Mucosa of rectum (tissue), 2 donors: ENCODE results near the gene AKAP13.

Source experiments
- H3K27ac ChIP-seq, 2 donors: one replicate each; pipeline ENCODE4 v1.7.0; 2013; ENCODE audit warnings: inconsistent platforms in 2 of 2, low read depth in 2 of 2, low read length in 2 of 2
- H3K27me3 ChIP-seq, 2 donors: one replicate each; pipeline ENCODE4 v1.7.0; 2013; ENCODE audit warnings: low read length in 2 of 2; ENCODE audit not compliant: control insufficient read depth in 2 of 2, insufficient read depth in 2 of 2
- H3K36me3 ChIP-seq, 2 donors: one replicate each; pipeline ENCODE4 v1.7.0; 2013; ENCODE audit warnings: low read length in 2 of 2; ENCODE audit not compliant: control insufficient read depth in 2 of 2, insufficient read depth in 2 of 2
- H3K4me1 ChIP-seq, 2 donors: one replicate each; pipeline ENCODE4 v1.7.0; 2013; ENCODE audit warnings: low read length in 2 of 2, mild to moderate bottlenecking in 1 of 2; ENCODE audit not compliant: control insufficient read depth in 2 of 2, insufficient read depth in 2 of 2
- H3K4me3 ChIP-seq, 2 donors: one replicate each; pipeline ENCODE4 v1.7.0; 2013; ENCODE audit warnings: low read length in 2 of 2
- H3K9ac ChIP-seq, 2 donors: one replicate each; pipeline ENCODE4 v1.7.0; 2013; ENCODE audit warnings: low read length in 2 of 2, low read depth in 1 of 2, mild to moderate bottlenecking in 1 of 2
- H3K9me3 ChIP-seq, 2 donors: one replicate each; pipeline ENCODE4 v1.7.0; 2013; ENCODE audit warnings: low read length in 2 of 2; ENCODE audit not compliant: control insufficient read depth in 2 of 2
- donor health status: healthy.
- donor health status: Normal muscosa, but diverticular disease.

Gene AKAP13

DNA sequence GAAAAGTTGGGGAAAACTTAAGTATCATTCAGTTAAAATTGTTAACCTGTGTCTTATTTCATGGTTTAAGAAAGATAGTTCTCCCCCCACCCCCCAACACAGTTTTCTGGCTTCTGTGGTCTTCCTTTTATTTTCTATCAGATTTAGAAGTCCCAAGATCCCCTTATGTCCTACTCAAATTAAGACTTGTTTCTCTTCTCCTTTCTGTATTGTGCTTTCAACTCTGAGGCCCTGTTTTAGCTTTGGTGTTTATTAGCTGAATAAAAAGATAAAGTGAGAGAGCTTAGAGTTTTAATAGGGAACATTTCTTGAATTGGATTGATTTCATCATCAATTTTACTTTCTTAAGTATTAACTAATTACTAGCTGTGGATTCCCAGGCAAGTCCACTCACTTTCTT, 62.6 kb downstream of the AKAP13 start:
- Histone ChIP-seq H3K27me3 (no peaks in the 10 kb centered on the region), H3K4me1 (peaks cover 19 to 32% of the 10 kb centered on the region in 2 donors), H3K4me3 (no peak overlapping the region), H3K36me3 (no peaks in the 10 kb centered on the region), H3K9ac (no peak overlapping the region), H3K27ac (no peak overlapping the region), H3K9me3 (no peaks in the 10 kb centered on the region)

DNA sequence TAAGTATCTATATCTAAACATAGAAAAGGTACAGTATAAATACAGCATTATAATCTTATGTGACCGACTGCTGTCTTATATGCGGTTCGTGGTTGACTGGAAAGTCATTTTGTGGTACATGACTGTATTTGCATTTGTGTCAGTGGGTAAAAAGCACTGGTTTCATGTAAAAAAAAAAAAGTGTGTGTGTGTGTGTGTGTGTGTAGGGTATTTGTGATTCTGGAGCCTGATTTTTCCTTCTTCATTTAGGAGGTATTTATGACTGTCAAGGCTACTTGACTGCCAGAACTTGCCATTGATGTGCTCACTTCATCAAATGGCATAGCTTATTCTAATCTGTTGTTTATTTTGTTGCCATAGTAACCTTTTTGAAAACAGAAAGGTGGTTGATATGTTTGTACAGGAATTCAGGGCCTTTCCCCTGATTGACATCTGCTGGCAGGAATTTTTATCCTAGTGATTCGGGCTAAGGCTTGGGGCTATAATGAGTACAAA, 63.2 kb downstream of the AKAP13 start:
- H3K36me3 ChIP-seq: no peaks in the 10 kb centered on the region
- H3K27me3 ChIP-seq: no peaks in the 10 kb centered on the region
- H3K4me1 ChIP-seq: peaks cover 19 to 32% of the 10 kb centered on the region in 2 donors
- H3K9ac ChIP-seq: no peak overlapping the region
- H3K4me3 ChIP-seq: no peak overlapping the region
- peak overlapping the region in 1 of 2 donors; percentile 19 for H3K27ac ChIP-seq
- no peaks in the 10 kb centered on the region for H3K9me3 ChIP-seq

DNA sequence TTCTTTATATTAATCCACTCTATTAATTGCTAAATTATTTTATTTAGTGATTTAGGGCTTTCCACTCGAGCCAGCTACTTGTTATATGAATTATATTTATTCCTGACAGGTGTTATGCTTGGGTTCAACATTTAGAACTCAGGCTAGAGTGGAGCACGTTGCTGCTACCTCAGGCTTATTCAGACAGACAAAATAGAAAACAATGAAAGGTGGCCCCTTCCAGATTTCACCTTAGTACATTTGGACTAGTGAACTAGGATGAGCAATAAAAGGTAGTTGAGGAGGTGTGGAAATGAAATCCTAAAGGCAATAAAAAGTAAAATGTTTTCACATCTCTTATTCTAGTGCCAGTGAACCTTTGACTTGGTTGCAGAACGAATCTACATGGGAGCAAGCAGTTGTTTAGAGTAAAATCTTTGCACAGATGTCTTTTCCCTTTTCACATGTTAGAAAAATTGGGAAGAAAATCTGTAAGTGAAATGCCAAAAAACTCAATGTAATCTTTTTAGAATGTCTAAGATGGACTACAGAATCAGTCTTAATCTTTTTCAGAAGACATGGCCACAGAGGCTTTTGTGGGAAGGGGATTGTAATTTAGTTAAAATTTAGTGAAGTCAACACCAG, 63.8 kb downstream of the AKAP13 start:
- H3K9me3 ChIP-seq: no peaks in the 10 kb centered on the region
- no peaks in the 10 kb centered on the region for H3K36me3 ChIP-seq
- no peak overlapping the region for H3K4me3 ChIP-seq
- no peak overlapping the region for H3K9ac ChIP-seq
- peaks cover 19 to 32% of the 10 kb centered on the region in 2 donors for H3K4me1 ChIP-seq
- peak overlapping the region in 1 of 2 donors; percentile 50 for H3K27ac ChIP-seq
- no peaks in the 10 kb centered on the region for H3K27me3 ChIP-seq

DNA sequence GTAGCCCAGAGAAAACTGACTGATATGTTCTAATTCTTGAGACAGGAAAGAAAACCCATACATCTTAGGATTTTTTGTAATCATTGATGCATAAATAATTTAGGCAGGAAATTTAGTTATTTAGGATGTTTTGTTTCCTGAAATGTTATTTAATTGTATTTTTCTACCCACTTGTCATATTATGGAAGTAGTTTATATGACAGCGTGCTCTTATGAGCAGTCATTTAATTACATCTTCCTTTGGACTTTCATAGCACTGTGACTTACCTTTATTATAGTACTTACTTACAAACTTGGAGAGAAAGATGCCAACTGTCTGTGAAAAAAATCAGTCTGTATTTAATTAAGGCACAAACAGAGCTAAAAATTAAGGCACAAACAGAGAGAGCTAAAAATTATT, 65.0 kb downstream of the AKAP13 start:
- Histone ChIP-seq H3K27ac (no peak overlapping the region), H3K4me1 (peaks cover 19 to 32% of the 10 kb centered on the region in 2 donors), H3K36me3 (no peaks in the 10 kb centered on the region), H3K4me3 (no peak overlapping the region), H3K9ac (no peak overlapping the region), H3K9me3 (peaks cover 0 to 2% of the 10 kb centered on the region in 2 donors), H3K27me3 (no peaks in the 10 kb centered on the region)

DNA sequence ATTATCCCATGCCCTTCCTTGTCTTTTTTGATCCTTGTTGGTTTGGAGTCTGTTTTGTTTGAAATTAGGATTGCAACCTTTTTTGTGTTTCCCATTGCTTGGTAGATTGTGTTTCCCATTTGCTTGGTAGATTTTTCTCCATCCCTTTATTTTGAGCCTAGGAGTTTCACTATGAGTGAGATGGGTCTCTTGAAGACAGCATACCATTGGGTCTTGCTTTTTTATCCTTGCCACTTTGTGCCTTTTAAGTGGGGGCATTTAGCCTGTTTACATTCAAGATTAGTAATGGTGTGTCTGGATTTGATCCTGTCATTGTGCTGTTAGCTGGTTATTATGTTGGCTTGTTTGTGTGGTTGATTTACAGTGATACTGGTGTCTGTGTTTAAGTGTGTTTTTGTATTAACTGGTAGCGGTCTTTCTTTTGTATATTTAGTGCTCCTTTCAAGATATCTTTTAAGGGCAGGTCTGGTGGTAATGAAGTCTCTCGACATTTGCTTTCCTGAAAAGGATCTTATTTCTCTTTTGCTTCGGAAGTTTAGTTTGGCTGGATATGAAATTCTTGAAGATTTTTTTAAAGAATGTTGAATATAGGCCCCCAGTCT, 70.8 kb downstream of the AKAP13 start:
- no peaks in the 10 kb centered on the region for H3K36me3 ChIP-seq
- H3K9ac ChIP-seq: no peak overlapping the region
- H3K27ac ChIP-seq: no peak overlapping the region
- no peaks in the 10 kb centered on the region for H3K27me3 ChIP-seq
- H3K4me3 ChIP-seq: no peak overlapping the region
- peaks cover 8 to 13% of the 10 kb centered on the region in 2 donors for H3K4me1 ChIP-seq
- H3K9me3 ChIP-seq: peaks cover 0 to 4% of the 10 kb centered on the region in 2 donors

DNA sequence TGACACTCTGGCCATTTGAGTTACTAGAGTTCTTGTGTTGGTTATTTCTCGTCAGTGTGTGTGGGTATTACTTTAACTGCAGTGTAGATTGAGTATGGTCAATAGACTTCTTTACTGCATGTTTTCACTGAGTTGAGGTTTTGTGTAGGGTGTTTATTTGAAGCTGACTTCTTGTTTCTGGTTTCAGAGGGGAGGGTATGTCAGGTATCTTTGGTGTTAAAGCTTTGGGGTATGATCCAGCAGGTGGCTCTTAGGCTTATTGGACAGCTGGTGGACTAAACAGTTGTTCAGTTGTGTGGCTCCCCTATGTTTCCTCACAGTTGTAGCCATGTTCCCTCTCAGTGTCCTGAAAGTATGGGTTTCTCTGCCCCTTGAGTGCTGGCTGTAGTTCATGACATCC, 72.0 kb downstream of the AKAP13 start:
- peaks cover 5 to 13% of the 10 kb centered on the region in 2 donors for H3K4me1 ChIP-seq

DNA sequence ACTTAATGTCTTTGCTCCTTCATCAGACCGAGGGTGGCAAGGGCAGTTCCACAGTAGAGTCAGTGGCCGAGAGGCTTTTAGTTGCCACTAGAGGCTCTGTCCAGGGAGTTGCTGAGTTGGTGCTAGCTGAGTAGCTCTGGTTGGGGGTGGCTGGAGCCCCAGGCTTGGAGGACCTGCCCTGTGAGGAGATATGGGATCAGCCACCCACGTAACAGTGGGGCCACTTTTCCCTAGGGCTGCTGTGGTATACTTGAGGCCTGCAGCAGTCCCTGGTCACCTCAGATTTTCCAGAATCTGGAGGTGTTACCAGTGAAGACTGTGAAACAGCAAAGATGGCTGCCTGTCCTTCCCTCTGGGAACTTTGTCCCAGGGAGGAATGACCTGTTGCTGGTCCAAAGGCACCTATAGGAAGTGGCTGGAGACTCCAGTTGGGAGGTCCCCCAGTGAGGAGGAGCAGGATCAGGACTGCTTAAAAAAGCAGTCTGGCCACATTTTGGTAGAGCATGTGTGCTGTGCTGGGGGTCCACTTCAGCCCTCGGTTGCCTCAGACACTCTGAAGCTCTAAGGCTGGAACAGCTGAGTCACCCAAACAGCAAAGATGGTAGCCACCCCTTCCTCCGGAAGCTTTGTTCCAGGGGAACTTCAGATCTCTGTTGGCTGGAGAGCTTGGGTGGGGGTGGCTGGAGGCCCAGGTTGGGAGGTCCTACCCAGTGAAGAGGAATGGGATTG, 72.9 kb downstream of the AKAP13 start:
- H3K9me3 ChIP-seq: peaks cover 0 to 4% of the 10 kb centered on the region in 2 donors
- H3K4me1 ChIP-seq: peaks cover 5 to 17% of the 10 kb centered on the region in 2 donors
- no peak overlapping the region for H3K4me3 ChIP-seq
- no peak overlapping the region for H3K9ac ChIP-seq
- no peaks in the 10 kb centered on the region for H3K36me3 ChIP-seq
- no peaks in the 10 kb centered on the region for H3K27me3 ChIP-seq
- peak overlapping the region in 1 of 2 donors; percentile 48 for H3K27ac ChIP-seq

More for the DNA sequence above, 72.0 kb downstream of the AKAP13 start:
- no peak overlapping the region for H3K4me3 ChIP-seq
- H3K27ac ChIP-seq: no peak overlapping the region
- no peak overlapping the region for H3K9ac ChIP-seq
- H3K36me3 ChIP-seq: no peaks in the 10 kb centered on the region
- peaks cover 0 to 4% of the 10 kb centered on the region in 2 donors for H3K9me3 ChIP-seq
- H3K27me3 ChIP-seq: no peaks in the 10 kb centered on the region

DNA sequence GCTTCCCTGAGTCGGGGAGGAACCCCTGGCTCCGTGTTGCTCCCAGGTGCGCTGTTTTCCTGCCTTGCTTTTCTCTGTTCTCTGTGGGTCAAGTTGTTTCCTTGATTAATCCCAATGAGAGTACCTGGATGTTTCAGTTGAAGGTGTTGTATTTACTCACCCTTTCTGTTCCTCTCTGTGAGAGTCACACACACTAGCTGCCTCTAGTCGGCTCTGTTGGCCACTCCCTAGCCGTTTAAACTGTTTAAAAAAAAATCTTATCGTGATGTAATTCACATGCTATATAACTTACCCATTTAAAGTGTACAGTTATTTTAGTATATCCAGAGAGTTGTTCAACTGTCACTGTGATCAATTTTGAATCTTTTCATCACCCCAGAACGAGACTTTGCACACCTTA, 74.0 kb downstream of the AKAP13 start:
- H3K27me3 ChIP-seq: no peaks in the 10 kb centered on the region
- peak overlapping the region; percentile 37 to 48 for H3K27ac ChIP-seq
- peak overlapping the region in 1 of 2 donors; percentile 26 for H3K9ac ChIP-seq
- peak overlapping the region in 1 of 2 donors; percentile 20 for H3K4me3 ChIP-seq
- H3K4me1 ChIP-seq: peaks cover 5 to 21% of the 10 kb centered on the region in 2 donors
- H3K9me3 ChIP-seq: peaks cover 0 to 4% of the 10 kb centered on the region in 2 donors
- H3K36me3 ChIP-seq: no peaks in the 10 kb centered on the region

DNA sequence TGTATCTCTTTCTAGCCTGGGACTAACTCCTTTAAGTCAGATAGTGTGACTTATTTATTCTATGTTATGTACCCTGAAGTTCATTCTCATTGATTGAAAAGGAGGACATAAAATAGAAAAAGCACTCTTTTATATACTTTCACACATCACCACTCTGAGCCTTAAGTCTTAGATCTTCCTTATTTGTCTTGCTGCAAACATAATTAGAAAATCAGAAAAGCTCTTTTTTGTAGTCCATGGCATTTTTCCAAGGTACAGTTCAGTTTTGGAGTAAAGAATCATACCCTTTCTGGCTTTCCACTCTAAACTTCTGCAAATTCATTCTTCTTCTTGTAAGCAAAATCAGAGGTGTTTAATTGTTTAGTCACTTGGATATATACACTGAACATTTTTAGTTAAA, 75.5 kb downstream of the AKAP13 start:
- H3K9ac ChIP-seq: no peak overlapping the region
- no peak overlapping the region for H3K27ac ChIP-seq
- H3K4me3 ChIP-seq: no peak overlapping the region
- H3K4me1 ChIP-seq: peaks cover 5 to 21% of the 10 kb centered on the region in 2 donors
- H3K9me3 ChIP-seq: no peaks in the 10 kb centered on the region
- no peaks in the 10 kb centered on the region for H3K27me3 ChIP-seq
- no peaks in the 10 kb centered on the region for H3K36me3 ChIP-seq

DNA sequence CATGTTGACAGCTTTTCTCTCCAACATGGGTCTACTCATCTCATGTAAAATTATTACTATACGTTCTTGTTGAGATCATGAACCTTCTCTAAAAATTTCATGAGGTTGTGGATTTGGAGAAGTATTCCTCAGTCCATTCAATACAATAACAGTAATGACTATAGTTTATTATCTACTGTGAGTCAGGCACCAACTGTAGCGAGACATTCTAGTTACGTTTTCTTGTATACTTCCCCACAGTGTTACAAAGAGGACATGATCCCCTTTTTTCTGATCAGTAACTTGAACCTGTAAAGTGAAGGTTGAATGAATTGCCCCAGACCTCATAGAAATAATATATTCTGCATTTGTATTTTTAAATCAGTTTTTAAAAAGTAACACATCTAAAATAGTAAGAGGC, 76.4 kb downstream of the AKAP13 start:
- Histone ChIP-seq H3K27me3 (no peaks in the 10 kb centered on the region), H3K4me1 (peaks cover 5 to 21% of the 10 kb centered on the region in 2 donors), H3K9me3 (no peaks in the 10 kb centered on the region), H3K27ac (no peak overlapping the region), H3K36me3 (no peaks in the 10 kb centered on the region), H3K4me3 (no peak overlapping the region), H3K9ac (no peak overlapping the region)
